NCI-H774 (cell line): Measurements from ENCODE around the gene ANKS1B.

ENCODE experiments used
- DNase-seq: peaks from one replicate; lab custom pipeline; 2025; lab: John Stamatoyannopoulos, UW

Gene ANKS1B

DNA sequence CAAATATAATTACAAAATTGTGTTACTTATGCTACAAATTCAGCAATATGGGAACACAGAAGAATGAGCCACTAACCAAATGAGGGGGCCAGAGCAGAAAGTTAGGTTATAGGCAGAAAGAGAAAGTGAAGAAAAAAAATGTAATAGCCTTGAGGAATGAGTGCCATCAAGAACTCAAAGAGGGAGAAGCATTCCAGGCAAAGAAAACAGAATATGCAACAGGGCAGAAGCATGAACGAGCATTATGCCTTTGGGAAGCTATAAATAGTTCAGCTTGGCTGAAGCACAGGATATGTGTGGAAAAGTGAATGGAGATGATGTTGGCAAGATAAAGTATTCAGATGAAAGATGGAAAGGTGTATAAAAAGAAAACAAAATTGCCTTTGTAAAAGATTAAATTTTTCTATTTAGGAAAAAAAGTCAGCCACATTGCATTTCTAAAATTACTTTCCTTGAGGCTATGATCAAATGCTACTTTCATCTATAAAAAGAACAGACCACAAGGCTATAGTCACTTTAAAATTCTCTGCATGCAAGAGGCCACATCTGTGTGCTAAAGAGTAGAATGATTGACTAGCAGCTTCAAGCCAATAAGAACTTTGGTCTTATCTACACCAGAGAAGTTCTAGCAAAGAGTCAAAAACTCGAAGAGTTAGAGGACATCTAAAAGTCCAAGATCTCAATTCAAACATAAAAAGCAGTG, 530.7 kb downstream of the ANKS1B start:
- DNase-seq: no peak

DNA sequence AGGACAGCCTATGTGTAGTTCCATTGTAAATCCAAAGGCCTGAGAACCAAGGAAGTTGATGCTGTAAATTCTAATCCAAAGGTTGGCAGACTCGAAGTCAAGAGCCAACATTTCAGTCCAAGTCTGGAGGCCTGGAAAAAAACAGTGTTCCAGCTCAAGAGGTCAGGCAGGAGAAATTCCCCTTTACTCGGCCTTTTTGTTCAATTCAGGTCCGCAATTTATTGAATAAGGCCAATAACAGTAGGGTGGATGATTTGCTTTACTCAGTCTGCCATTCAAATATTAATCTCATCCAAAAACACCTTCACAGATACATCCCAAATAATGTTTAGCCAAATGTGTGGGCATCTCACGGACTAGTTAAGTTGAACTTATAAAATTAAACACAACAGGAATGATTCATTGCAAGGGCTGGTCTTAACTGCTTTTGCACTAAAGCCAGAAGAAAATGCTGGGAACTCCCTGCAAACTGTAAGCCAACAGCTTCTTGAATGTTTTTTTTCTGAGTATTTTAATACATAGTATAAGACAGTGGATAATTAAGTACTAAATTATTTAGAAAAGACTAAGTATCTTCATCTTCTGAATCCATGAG, 534.6 kb downstream of the ANKS1B start:
- no peak for DNase-seq

DNA sequence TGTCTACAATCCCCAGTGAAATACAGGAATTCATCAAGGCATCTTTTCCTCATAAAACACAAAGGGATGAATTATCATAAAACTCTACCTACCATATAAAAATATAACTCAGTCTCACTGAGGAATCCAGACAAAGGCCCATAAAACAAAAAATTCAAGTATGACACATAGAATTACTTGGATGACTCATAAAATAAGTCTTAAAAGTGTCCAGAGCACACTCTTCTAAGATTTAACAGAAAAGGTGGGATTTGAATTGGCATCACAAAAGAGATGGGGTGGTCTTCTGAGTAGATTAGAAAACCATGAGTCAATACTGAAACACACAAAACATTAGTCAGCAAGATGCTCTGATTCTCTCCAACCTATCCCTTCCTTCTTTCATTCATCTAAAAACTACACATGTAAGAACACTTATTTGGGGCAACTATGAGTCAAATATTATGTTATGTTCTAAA, 539.8 kb downstream of the ANKS1B start:
- DNase-seq: no peak

DNA sequence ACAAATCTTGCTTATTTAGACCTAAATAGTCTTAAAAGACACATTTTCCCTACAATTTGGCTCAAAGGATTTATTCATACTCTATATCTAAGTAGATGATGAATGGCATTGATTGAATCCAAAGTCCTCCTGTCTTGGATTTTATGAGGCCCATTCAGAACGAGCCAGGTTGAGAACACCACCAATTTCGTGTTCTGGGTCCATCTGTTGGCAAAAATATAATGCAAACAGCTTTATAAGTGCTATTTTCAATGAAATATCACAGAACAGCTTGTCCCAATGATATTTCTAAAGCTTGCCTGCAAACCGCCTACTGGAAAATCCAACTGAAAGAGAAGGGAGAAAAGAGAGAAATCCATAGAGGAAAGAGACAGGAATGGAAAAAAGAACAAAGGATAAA, 542.0 kb downstream of the ANKS1B start:
- DNase-seq: no peak

DNA sequence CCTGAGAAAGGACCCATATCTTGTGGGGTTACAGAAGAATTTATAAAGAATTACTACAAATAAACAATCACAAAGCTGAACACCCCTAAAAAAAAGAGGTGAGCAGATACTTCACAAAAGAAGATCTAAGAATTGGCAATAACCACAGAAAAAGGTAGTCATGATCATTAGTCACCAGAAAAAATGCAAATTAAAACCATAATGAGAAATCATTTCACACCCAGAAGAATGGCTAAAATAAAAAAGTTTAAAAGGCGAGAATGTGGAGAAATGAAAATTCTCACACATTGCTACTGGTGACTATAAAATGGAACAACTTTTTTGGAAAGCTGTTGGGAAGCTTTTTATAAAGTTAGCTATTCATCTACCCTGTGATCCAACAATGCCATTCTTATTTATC, 545.3 kb downstream of the ANKS1B start:
- DNase-seq: no peak

DNA sequence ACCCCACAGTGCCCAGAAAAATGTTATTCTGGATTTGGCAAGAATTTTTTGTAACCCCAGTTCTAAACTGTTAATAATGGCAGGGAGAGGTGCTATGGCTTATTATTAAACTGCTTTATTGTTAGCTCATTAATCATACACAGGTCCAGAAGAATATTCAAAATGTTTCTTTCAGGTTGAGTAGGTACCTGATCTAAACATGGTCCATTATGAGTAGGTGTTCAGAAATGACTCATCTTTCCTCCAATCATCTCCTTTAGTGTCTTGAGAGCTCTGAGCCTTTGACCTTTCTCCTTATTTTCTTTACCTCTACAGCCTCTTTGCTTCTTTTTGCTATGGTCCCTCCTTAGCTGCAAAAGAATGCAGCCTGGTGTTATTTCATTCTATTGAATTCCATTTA, 548.2 kb downstream of the ANKS1B start:
- no peak for DNase-seq

DNA sequence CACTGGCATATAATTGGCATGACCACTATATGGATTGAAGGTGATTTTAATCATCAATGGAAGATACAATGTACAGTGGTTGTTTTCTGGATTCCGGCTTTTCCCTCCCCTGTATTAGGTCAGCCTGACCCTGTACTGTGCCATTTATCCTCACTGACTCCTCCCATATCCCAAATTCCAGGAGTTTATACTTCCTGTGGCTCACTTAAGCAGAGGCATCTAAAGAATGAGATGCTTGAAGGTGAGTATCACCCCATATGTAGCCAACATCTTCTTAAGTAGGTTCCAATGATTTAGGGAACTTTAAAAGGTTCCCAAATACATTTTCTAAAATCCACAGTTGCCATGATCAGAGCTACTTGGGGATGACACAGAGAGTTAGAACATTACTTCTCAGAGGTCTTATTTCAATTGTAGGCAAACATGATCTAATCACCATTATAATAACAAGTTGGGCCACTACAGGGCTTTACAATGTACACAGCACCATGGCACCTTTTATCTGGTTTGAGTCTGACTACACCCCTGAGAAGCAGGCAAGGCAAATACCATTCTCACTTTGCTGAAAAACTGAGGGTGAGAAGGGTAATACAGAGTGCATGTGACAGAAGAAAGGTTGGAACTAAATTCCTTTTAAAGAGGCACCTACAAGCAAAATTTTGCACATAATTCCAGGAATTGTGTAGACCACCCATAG, 549.5 kb downstream of the ANKS1B start:
- DNase-seq: no peak

DNA sequence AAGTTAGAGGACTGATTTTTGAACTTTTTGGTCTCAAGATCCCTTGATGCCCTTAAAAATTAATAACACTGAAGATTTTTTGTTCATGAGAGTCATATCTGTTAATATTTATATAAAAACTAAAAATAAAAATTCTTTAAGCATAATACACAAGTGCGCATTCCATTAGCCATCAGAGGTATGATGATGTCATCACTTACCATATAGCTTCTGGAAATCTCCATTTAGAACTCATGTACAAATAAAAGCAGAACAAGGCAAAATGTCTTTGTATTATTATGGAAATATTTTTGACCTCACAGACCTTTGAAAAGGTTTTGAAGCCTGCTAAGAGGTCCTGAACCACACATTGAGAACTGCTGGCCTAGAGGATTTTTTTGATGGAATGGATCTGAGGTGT, 551.6 kb downstream of the ANKS1B start:
- DNase-seq: no peak

DNA sequence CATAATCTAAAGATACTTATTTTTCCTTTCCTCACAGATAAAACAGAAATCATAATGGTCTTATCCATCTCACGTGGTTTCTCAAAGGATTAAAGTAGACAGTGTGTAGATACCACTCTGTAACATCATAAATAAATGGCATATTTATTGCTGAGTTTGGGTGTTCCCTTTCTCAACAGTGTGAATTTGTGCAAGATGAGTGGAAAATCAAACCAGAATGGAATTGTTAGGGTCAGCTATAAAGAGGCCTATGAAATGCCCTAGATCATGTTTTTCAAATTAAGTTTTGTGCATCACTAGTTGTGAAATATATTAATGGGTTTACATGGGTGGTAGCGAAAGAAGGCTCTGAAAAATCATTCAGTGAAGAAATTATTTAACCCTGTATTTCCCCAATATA, 553.5 kb downstream of the ANKS1B start:
- no peak for DNase-seq

DNA sequence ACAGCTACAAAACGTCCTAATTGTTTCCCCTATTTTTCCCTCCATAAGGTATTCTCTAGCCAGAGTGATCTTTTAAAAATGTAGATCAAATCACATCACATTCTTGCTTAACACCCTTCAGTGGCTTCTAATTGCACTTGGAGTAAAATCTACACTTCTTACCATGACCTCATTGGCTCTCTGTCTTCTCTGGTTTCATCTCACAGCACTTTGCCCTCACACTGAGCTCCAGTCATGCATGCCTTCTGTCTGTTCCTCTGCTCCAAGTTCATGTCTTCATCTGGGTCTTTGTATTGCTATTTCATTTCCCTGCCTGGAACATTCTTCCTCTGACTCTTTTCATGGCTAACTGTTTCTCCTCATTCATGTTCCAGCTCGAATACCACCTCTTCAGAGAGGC, 557.6 kb downstream of the ANKS1B start:
- DNase-seq: no peak

DNA sequence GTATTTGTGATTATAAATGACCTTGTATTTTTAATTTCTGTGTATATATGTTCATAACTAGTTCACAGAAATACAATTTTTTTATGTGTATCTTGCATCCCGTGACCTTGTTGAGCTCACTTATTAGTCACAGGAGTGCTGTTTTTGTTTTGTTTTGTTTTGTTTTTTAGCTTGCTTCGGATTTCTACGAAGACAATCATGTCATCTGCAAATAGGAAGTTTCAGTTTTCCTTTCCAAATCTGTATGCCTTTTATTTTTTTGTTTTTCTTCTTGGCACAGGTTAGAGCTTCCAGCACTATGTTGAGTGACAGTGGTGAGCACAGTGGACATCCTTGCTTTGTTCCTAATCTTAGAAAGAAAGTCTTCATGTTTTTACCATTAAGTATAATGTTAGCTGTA, 566.4 kb downstream of the ANKS1B start:
- DNase-seq: no peak

DNA sequence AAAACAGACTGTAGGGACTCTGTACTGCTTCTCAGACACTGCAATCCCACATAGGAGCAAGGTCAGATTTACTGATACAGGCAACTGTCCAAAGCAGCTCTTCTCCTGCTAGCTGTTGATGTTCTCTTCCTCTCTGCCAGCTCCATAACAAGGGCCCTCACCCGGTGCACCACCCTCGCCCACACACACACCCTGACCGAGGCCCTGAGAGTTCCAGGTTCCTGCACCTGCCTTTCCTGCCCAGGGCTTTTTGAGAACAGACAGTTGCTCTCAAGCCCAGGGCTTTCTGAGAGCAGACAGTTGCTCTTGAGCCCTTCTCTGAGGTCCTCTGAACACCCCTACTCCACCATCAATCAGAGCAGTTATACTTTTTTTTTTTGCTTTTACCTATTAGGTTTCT, 571.0 kb downstream of the ANKS1B start:
- no peak for DNase-seq

DNA sequence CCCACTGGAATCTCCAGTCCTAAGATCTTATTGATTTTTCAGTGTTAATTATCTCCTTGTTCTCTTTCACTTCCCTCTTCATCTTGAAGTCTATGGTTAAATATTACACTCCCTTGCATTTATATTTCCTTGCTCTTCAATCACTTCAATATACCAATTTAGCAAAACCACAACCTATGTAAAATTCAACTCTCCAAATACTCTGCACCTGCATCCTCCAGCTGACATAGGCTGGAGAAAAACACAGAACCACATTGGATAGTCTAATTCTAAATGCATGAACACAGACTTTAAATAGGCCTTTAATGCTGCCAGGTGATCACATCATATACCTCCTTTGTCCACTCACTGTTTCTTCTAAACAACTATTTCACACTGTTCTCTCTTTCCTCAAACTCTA, 591.0 kb downstream of the ANKS1B start:
- DNase-seq: no peak

DNA sequence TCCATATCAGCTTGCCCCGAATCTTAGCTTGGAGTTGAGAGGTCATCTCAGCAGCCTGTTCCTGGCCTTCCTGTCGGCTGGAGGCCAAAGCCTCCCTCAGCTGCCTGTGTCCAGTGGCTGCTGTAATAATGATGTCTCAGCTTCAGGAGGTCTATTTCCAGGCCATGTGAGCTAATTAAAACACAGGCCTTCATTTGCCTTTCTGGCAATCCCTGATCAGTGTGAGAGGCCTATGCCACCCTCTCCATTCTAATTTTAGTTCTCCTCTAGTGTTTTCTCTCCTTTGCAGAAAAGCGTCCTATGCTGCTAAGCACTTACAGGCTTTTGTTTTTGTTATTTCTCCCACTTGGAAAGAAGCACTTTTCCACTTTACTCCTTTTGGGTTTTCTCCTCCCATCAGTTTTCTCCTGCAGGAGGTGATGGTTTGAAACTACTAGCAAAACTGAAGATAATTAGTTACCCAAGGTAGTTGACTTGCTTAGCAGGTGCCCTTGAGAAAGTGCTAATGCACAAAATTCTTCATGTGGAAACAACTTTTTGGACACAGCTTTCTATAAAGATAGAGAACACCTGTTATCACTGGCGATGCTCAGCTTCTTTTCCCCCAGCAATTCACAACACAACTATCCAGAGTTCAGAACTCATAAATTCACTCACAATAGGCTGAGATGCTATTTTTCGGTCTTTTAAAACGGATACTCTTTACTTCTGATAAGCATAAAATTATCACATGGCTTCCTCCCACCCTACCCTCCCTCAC, 592.5 kb downstream of the ANKS1B start:
- no peak for DNase-seq

DNA sequence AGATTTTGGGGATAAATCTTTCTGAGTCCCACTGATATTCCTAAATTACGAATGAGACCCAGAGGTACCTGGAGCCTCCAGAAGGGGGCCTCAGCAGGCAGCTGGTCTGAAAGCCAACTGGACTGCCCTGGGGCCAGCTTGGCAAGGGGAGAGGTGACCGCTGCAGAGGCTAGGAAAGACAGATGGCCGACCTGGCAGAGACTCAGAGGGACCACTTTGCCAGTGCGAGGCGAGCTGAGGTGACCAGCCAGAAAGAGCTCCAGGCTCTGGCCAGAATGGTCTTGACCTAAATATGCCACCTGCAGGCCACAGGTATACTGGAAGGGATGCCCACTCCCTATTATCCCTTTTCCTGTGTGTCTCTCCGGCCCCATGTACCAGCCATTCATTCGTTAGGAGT, 594.0 kb downstream of the ANKS1B start:
- no peak for DNase-seq

DNA sequence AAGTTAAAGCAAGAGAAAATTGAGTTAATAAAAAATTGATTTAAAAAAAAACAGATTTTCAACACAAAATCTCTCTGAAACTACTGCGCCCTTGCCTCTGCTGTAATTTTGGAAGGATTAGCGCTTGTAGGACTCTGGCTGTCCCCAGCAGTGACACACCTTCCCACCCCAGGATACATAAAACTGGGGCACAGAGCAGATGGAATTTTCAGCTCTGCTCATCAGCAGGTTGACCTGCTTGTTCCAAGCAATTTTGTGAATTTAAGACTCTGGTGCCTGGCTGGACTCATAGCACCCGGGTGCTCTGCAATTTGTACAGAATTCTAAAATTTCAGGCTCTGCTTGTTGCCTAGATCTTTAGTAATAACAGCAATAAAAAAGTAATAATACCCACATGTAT, 595.0 kb downstream of the ANKS1B start:
- no peak for DNase-seq

DNA sequence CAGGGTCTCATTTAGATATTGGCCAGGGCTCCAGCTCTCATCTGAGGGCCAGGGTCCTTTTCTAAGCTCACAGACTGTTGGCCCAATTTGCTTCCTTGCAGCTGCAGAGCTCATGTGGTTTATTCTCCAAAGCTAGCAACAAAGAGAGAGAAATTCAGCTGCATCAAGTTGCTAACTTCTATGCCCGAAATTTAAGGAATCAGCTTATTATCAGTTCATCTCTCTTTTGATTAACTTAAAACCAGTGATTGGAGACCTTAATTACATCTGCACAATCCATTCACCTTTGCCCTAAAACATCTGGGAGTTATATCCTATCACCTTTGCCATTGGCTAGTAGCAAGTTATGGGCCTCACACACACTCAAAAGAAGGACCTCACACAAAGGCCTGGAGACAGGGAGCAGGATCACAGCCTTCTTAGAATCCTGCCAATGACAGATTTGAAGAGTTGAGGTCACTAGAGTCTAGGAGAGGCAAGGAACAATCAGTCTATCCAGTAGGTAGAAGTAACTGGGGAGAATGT, 596.0 kb downstream of the ANKS1B start:
- no peak for DNase-seq

DNA sequence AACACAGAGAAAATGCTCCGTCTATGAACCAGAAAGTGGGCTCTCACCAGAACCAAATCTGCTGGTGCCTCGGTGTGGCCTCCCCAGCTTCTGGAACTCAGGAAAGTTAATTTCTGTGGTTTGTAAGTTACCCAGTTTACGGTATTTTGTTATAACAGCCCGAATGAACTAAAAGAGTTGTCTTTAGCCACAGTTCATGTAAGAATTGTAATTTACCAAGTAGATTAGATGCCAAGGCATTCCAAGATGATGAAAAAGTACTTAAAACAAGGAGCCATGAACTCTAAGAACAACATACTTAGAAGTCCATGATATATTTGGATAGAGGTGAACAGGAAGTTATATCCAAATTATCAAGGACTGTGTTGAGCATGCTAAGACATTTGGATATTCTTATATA, 597.1 kb downstream of the ANKS1B start:
- DNase-seq: no peak

DNA sequence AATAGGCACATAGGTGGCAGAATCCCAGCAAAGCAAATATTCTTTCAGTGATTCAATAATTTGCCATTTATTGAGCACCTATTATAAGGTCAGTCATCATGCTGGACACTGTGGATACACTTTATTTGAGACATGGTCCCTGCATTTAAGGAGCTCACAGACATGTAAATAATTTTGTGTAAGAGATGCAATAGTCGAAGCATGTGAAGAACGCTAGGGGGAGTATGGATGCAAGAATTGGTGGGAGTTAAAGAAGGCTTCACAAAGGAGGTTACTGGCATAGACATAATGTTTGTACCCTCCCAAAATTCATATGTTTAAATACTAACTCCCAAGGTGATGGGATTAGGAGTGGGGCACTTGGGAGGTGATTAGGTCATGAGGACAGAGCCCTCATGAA, 597.8 kb downstream of the ANKS1B start:
- no peak for DNase-seq

DNA sequence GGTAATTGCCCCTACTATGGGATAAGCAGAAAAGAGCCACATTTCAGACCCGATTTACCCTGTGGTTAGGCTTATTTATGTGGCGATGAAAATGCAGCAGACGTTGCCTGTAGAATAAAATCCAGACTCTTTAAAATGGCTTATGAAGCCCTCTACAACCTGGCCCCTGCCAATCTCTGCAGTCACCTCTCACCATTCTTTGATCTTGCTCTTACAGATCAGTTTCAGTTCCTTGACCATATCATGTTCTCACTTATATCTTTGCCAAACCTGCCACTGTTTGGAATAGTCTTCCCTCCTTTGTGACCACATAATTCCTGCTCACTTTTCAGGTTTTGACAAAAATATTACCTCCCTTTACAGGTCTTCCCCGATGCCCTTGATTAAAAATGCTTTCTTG, 601.5 kb downstream of the ANKS1B start:
- DNase-seq: no peak

DNA sequence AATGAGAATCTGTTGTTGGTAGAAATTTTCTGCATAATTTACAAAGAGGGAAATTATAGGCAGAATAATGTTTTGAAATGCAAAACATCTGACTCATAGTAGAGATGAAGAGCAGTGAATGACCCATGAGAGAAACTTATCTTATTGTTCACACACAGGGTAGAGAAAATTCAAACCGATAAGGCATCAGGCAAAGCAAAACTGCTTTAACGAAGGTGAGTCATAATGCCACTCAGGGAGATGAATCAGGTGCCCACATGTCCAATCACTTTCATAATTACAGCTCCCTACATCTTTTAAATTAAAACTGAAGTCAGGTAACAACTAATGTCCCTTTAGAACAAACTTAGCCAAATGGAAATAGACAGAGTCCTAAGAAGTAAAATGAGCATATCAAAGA, 602.7 kb downstream of the ANKS1B start:
- no peak for DNase-seq

DNA sequence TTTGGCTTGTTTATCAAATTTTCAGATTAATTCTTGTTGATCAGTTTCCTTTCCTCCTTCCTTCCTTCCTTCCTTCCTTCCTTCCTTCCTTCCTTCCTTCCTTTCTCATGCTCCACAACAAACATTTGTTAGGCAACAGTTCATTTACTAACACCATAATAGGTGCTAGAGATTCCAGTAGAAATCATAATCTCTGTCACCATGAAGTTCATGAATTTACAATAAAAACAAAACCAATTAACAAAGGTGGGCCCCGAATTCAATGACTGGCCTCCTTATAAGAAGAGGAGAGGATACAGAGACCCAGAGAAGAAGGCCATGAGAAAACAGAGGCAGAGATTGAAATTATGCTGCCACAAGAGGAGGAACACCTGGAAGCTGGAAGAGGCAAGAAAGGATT, 604.0 kb downstream of the ANKS1B start:
- no peak for DNase-seq

DNA sequence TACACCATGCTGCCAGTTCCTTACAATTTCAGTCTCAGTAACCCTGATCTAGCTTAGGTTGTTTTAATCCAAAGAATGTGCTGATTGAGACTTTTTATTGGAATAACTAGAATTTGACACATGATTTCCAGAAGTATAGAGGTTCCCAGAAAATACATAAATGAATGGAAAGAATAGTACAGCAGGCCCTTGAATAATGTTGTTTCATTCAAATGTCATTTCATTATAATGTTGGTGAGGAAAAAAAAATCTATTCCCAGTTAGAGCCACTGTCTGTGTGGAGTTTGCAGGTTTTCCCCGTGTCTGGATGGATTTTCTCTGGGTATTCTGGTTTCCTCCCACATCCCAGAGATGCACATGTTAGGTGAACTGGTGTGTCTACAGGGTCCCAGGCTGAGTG, 610.7 kb downstream of the ANKS1B start:
- DNase-seq: no peak
